Measurements from ENCODE around the gene CDK19. TPM values are rescaled to one million over a fixed set of nuclear protein-coding genes. Genes with fewer than 3 reads are reported as not detected.

Gene CDK19
- total RNA-seq, 1 experiment from 2014 or later, result 7.0 TPM

DNA sequence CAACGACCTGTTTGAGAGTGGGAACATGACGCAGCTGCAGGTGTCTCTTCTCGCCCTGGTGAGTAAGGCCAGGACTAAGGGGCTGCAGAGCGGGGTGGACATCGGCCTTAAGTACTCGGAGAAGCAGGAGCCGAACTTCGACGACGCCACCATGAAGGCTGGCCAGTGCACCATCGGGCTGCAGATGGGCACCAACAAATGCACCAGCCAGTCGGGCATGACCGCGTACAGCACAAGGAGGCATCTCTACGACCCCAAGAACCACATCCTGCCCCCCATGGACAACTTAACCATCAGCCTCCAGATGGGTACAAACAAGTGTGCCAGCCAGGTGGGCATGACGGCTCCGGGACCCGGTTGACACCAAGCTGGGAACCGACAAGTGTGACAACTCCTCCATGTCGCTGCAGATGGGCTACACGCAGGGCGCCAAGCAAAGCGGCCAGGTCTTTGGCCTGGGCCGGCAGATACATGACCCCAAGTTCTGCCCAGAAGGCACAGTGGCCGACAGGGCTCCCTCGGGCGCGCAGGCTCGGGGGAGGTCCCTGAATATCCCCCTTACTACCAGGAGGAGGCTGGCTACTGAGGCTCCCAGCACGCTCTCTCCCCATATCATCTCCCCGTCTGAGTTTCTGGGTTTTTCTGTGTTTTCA lies 43.4 kb upstream of the CDK19 start:
- no peak overlapping the region for H3K4me3 Mint-ChIP-seq
- Histone ChIP-seq H3K23me2 (ENCODE audit: insufficient read length, low read depth, low read length, poor library complexity, severe bottlenecking) (no peaks in the 10 kb centered on the region), H4K20me1 (ENCODE audit: control insufficient read depth, insufficient read depth, insufficient read length) (no peaks in the 10 kb centered on the region), H3K18ac (ENCODE audit: insufficient read length, low read depth, low read length) (no peak overlapping the region), H2BK20ac (ENCODE audit: low read depth, low read length, poor library complexity, severe bottlenecking) (no peak overlapping the region), H2BK5ac (ENCODE audit: insufficient read length, low read length) (no peak overlapping the region), H2AFZ (ENCODE audit: low read length) (no peak overlapping the region), H3K56ac (ENCODE audit: insufficient read length, low read depth, low read length) (no peak overlapping the region), H2BK120ac (ENCODE audit: low read depth, low read length, poor library complexity, severe bottlenecking) (no peak overlapping the region), H4K8ac (replicated peaks; ENCODE audit: insufficient read length, low read depth, low read length) (no peak overlapping the region), H3K4me1 (ENCODE audit: insufficient read depth, low read length) (no peaks in the 10 kb centered on the region), H3K9ac (ENCODE audit: extremely low read depth, insufficient read length, low read length) (no peak overlapping the region), H2BK15ac (ENCODE audit: low read depth, low read length) (no peak overlapping the region), H3K27me3 (ENCODE audit: insufficient read depth, low read length) (no peaks in the 10 kb centered on the region), H3K23ac (ENCODE audit: insufficient read length, low read depth, low read length) (no peak overlapping the region), H3K27ac (ENCODE audit: insufficient read length, low read depth, low read length) (no peak overlapping the region), H2AK5ac (ENCODE audit: insufficient read length, low read length) (no peak overlapping the region), H4K91ac (ENCODE audit: insufficient read length, low read depth, low read length) (no peak overlapping the region), H3K79me2 (ENCODE audit: insufficient read depth, low read length) (no peaks in the 10 kb centered on the region), H3K4me2 (ENCODE audit: insufficient read depth, insufficient read length, low read length) (no peak overlapping the region), H3K4ac (ENCODE audit: low read depth, low read length) (no peak overlapping the region), H3K79me1 (ENCODE audit: insufficient read depth, low read depth, low read length, poor library complexity, severe bottlenecking) (no peaks in the 10 kb centered on the region), H3T11ph (ENCODE audit: low read length) (no peak overlapping the region), H3K9me3 (ENCODE audit: control insufficient read depth, low read depth, low read length) (no peaks in the 10 kb centered on the region), H4K5ac (ENCODE audit: insufficient read length, low read depth, low read length) (no peak overlapping the region), H2BK12ac (ENCODE audit: insufficient read length, low read depth, low read length) (no peak overlapping the region), H3K14ac (ENCODE audit: insufficient read depth, low read length) (no peak overlapping the region; the same call in 1 of the 2 replicates)
- H3K4me1 Mint-ChIP-seq, result no peaks in the 10 kb centered on the region
- DNase-seq, result no peak
- H3K27ac Mint-ChIP-seq, result no peak overlapping the region
- no peak for TF ChIP-seq CTCF (conservative IDR thresholded peaks at IDR 0.05)
- WGBS (ENCODE audit: extremely low coverage, insufficient read length, low lambda C conversion rate), result no CpG with 5 or more reads among the region's 31 CpGs
- H3K27me3 Mint-ChIP-seq (ENCODE audit: low read depth), result no peaks in the 10 kb centered on the region; the same call in 1 of the 2 replicates
- H3K36me3 Mint-ChIP-seq (ENCODE audit: insufficient read depth in 1 of 3, low read depth in 3 of 3), result no peaks in the 10 kb centered on the region
- H3K9me3 Mint-ChIP-seq, result no peaks in the 10 kb centered on the region

Measured in H9 (cell line).